NCI-H460 (cell line): ENCODE measurements around the gene CACNA1C. TPM values are rescaled to one million over a fixed set of nuclear protein-coding genes. Genes with fewer than 3 reads are reported as not detected.

Source experiments
- DNase-seq: peaks from one replicate; pipeline ENCODE4 v3.0.0-alpha.2; 2016; ENCODE audit warnings: low read depth; ENCODE audit errors: extremely low read depth
- total RNA-seq: library from RNA; depleted of rRNA; stranded (reverse); fragments of >200 nt; shearing (Covaris generic); gene quantifications from 2 replicates; pipeline ENCODE4 v1.2.3, GENCODE V29; 2014

CACNA1C gene
- total RNA-seq, 1 experiment from 2014 or later: 0.37 TPM

DNA sequence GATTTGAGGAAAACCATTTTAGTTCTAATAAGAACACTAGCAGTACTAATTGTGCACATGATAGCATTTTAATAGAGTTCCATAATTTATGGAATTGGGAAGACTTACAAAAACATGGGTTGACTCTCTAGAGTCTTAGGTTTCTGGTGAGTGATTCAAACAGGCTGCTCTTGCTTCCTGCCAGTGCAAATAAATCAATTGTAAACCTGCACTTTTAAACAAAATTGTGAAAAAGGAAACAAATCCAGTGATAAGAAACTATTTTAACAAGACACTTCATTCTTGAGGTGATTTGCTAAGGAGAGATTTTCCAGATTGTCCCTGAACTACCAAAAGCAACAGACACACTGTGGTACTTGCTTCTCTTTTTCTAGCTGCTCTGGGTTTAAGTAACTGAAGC, 112.2 kb downstream of the CACNA1C start:
- DNase-seq: no peak

DNA sequence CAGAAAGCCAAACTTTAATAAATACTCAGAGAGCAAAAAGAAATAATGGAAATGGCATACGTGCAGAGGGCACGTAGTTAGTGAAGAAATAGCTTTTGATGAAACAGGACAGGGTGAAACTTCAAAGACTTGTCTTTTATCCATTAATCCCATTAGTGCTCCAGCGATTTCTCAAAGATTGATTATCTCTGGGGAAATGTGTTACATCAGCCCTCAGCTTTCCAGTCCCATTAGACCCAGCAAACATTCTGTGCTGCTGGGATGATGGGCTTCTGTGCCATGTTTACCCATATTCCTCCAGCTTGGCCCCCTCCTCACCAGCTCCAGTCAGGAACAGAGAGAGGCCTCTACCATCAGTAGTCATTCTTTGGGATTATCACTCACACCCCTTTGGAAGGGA, 113.1 kb downstream of the CACNA1C start:
- DNase-seq: no peak

DNA sequence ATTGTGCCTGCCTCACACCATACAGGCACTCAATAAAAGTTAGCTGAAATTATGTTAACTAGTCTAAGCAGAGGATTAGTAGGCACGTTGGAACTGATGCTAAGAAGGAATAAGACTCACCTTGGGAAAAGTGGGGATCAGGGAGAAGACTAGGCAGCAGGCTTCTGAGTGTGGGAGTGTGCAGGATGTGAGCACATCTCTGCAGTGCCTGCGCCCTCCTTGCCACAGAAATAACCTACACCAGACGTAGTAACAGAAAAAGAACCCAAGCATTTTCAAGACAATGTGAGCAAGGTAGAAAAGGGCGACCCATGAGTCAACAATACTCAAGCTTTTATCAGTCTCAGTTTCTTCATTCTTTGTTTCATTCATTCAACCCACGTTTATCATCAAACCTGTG, 113.9 kb downstream of the CACNA1C start:
- DNase-seq: no peak

DNA sequence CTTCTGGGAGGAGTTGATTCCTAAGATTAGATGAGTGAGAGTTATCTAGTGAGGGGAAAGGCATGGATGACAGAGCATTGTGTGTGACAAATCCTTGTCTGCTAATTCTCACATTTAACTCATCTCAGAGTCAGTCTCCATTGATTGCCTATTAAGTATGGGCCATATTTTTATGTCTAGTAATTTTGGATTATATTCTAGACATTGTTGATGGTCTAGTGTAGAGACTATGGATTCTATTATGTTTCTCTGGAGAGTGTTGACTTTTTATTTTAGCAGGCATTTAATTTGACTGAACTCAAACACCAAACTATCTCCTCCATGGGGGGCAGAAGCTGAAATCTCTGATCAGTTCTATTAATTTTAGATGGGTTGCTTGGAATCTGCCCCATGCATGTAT, 114.4 kb downstream of the CACNA1C start:
- no peak for DNase-seq

DNA sequence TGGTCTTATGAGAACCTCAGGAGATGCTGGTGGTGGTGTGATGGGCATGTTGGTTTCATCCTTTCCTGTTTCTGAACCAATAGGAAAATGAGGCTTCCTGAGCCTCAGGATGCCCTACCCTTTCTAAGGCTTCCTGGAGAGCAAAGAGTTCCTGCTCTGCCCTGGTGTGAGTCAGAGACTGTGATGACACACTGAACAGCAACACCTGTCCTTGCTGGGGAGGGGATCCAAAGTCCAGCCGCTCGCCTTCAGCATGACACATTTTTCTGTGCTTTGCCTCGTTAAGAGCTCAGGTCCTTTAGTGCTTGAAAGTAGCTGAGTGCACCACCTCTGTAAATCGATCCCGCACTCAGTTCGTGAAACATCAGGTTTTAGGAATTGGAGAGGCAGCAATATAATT, 116.0 kb downstream of the CACNA1C start:
- DNase-seq: no peak

DNA sequence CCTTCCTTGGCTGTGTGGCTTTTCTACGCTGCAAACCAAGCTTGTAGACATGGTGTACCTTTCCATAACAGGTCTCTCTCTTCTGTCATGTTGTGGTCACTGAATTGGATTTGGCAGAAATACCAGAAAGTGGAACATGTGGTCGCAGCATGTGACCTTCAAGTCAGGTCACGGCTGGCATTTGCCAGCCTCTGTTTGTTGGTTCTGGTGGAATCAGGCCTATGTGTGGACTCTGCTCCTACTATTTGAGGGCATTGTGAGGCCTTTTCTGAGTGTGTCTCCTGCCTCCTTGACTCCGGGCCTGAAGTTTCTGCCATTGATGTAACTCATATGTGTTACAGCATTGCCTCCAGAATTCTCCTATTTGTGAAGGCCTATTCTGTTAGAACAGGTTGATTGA, 116.7 kb downstream of the CACNA1C start:
- DNase-seq: no peak

DNA sequence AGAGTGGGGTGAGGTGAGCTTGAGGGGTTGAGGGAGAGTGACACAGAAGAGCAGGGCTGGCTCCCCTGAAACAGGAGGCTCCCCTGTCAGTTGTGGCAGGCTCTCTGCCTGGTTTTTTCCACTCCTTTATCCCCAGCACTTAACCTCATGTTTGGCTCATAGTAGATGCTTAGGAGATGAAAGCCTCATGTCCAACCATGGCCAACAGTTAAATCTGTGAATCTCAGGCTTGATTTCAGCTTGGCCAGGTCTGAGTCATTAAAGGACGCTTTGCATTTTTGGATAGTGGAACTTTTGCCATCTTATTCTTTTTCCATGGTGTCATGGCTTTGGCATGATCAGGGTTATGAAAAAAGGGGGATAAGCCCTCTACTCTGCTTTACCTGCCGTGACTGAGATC, 117.2 kb downstream of the CACNA1C start:
- no peak for DNase-seq

DNA sequence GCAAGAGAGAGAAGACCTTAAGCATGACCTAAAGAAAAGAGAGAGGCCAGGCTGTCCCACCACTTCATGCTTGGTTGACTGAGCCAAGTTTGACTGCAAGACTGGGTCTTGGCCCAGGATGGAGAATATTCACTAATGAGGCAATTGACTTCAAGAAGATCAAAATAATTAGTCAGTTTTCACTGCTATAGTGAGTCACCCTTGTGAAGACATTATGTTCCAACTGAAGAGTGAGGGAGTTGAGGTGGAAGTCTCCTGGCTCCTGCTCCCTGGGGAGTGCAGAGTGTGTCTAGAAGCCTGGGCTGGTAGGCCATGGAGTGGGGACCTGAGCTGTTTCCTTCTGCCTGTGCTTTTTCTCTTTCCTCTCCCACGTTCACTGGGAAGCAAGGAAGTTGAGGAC, 117.6 kb downstream of the CACNA1C start:
- DNase-seq: no peak

DNA sequence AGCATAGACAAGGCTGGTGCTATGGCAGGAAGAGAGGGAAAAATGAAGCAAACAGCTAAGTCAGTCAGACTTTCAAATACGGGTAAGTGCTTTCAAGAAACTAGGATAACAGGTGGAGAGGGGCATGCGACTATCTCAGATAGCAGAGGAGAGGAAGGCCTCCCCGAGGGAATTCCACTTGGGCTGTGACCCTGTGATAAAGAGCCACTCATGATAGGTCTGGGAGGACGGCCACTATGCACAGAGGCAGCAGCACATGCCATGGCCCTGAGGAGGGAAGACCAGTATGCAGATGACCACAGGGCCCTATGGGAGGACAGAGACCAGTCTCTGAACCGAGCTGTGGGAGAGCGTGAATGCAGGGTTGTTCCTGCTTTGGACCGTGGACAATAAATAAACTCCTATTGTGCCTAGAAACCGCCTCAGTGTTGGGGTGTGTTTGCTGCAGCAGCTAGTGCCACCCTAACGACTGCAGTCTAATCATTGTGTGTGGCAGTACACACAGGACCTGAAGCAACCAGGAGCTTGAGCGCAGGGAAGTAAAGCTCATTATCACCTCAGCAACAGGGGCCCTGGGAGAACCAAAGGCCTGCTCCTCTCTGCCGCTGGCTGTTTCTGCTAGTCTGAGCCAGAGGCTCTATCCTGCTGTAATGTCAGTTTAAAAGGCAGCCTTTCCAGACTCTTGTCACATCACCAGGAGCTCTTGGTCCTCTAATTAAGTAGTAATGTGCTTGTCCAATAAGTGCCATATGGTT, 119.1 kb downstream of the CACNA1C start:
- no peak for DNase-seq

DNA sequence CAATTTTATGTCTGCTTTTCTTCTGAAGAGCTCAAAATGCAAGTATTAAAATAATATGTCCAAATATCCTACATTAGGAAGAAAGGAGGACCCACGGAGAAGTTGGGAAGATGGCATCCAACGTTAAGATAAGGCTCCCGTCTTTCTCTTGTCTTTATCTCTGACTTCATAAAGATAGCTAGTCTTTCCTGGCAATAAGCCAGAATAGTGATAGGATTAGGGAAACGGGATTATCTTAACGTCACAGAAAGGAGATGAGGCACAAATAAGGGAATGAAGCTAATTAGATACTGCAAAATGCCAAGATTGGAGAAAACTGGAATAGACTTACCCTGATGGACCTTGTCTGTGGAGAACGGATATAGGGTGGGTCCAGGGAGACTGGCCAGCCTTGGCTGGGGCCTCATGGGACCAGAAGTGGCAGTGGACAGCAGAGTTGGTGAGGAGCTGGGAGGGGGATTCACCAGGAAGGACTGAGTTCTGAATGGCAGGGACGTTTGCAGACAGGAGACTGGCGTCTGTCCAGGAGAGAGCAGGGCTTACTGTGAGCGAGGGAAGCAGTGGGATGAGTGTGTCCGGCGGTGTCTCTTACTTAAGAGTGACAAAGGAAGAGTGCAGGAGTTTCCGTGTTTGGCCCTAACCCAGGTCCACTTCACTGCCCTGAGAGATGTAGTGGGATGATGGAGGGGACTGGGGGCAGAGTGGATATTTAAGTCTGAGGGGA, 119.9 kb downstream of the CACNA1C start:
- no peak for DNase-seq

DNA sequence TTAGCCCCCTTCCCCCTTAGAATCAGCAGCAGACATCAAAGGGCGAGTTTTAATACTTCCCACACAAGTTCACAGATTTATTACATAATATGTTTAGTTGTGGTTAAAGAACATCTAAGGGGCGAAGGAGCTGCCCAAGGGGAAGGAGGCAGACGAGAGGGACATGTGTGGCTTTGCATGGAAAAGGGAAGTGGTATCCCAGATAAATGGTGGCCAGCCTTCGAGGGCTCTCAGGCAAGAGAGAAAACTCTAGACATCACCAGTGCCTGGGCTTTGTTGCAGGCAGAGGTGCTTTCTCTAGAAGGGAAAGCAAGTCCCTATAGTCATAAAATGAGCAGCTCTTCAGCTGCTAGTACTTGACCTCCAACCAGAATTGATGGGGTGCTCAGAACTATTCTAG, 121.2 kb downstream of the CACNA1C start:
- DNase-seq: no peak

DNA sequence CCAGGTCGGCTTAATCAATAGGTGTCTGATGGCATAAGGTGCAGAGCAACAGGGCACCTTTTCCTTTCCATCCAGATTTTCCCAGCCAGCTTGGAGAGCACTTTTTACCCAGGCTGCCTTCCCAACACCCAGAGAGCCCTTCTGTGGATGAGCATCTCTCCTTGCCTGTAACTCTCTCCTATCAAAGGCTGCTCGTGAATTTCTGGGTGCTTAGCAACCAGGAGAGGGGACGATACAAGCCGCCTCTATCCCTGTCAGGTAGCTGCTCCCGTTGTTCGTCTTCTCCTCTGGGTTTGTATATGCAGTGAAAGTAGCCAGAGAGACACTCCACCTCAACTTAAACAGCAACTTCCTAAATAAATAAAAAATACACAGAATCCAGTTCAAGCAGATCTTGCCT, 124.2 kb downstream of the CACNA1C start:
- DNase-seq: no peak

DNA sequence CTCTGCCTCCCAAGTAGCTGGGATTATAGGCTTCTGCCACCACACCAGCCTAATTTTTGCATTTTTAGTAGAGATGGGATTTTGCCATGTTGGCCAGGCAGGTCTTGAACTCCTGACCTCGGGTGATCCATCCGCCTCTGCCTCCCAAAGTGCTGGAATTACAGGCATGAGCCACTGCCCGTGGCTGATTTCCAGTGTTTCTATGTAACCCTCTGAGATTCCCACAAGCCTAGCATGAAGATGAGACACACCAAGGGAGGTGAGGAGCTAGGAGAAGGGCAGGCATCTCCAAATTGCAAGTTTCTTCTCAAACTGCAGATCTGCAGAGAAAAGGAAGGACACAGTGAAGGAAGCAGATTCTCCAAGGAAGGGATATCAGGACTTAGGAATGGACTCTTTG, 125.0 kb downstream of the CACNA1C start:
- no peak for DNase-seq

DNA sequence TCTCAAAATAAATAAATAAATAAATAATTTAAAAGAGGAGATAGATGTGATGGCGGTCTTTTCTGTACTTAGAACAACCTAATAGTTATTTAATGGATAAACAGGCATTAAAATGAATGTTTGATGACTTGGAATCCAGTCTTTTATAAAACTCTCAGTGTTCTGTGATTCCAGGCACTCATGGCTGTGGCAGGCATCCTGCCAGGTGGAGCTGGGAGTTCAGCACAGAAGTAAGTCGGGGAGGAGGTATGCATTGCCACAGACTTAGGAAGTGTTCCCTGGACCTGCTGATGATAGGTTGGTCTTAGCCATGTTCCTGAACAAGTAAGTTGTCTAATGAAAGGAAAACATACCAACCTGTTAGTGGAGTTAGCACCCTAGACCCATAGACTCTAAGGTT, 126.3 kb downstream of the CACNA1C start:
- DNase-seq: no peak

DNA sequence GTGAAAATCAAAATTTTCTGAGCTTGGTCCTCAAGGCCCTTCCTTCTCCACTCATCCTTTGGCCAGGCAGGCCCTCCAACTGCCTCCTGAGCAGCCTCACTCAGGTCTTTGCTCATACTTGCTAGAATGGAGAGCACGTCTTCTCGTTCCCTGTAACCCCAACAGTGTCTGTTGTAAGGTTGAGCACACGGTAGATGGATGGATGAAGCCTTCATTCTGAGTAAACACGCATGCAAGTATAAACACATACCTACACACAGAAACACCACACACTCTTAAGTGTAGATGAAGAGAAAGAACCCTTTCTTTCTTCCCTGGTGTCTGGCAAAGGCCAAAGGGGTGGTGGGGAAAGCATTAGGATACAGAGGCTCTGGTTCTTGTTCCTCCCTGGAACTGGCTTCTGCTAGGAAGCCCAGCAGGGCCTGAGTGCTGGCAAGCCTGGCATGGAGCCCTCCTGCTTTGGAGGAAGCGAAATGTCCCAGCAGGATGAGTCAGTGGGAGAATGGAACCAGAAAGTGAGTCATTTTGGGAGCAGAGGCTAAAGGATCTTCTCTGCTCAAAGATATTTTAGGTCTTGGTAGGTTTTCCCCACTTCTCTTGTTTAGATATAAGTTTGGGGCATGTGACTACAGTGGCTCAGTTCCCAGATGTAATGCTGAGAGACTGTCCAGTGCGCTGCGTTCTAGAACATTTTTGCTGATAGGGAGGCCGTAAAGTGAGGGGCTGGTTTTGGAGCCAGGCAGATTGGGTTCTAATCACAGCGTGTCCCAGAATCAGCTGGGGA, 127.4 kb downstream of the CACNA1C start:
- no peak for DNase-seq

DNA sequence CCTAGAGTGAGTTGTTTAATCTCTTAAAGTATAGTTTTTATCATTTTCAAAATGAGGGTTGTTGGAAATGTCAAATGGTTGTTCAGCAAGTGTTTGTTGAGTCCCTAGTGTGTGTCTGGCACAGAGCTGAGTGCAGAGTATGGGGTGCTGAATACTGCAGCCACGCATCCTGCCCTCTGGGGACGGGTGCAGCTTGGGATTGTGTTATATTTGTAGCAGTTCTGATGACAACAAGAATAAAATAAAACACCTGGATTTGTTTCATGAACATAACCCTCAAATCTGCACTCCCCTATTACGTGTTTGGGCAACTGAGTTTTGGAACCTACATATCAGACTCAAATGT, 127.9 kb downstream of the CACNA1C start:
- no peak for DNase-seq

DNA sequence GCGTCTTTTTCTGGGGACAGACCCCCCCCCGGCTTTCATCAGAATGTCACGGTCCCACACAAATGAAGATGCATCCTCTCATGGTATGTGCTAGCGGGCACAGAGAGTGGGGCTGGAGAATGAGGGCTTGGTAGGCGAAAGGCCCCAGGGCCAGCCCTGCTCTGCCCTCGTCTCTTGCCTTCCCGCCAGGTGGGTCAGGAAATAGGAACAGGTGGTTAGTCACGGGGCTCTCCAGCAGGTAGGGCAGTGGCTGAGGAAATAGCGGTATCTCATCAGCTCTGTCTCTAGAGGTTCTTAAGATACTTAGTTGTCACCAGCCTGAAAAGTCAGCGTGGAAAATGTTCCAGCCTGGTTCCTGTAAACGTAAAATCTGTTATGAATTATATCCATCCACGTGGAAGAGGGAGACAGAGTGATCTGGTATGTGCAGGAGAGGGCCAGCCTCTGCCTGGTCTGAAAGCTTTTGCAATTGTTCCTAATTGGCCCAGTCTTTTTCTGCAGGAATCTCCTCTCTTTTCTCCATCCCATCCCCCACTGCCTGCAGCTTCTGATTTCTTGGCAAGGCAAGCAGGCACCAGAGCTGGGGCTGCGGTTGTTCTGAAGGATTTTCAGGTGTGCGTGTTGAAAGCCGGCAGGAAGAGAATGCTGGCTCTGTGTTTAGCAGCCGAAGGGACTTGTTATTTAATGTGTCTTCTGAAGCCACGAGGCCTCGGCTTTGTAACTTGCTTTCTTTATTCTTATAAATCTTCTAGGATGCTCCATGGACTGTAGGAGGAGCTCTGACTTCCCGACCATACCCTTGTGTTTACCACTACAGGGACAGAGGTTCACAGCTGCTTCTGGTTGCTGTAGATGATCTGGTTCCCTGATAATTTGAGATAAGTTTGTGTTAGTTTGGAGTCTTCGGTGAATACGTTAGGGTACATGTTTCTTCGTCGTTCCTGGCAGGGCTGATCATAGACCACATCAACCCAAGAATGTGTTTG, 131.1 kb downstream of the CACNA1C start:
- no peak for DNase-seq

DNA sequence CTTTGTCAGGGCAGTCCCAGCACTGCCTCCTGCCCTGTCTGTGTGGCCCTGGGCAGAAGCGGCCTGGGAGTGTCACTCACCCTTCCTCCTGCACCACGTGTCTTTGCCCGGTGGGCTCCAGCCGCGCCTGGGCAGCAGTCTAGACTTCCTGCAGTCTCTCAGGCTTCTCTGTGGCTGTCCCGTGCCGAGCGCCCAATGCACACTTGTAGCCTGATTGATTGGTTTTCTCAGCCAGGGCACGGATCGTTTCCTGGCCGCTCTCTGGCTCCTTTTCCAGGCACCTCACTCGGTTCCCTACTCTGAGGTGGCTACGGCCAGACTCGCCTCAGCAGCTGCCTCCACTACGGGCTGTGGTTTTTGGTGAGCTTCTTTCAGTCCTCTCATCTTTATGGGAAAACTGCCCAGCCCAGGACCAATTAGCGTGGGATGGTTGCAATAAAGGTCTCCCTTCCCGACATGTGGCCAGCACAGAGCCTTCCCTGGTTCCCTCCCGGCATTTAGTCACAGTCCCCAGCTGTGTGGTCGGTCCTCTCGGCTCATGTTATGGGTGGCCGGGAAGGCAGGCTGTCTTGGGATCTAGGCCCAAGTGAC, 133.1 kb downstream of the CACNA1C start:
- no peak for DNase-seq

DNA sequence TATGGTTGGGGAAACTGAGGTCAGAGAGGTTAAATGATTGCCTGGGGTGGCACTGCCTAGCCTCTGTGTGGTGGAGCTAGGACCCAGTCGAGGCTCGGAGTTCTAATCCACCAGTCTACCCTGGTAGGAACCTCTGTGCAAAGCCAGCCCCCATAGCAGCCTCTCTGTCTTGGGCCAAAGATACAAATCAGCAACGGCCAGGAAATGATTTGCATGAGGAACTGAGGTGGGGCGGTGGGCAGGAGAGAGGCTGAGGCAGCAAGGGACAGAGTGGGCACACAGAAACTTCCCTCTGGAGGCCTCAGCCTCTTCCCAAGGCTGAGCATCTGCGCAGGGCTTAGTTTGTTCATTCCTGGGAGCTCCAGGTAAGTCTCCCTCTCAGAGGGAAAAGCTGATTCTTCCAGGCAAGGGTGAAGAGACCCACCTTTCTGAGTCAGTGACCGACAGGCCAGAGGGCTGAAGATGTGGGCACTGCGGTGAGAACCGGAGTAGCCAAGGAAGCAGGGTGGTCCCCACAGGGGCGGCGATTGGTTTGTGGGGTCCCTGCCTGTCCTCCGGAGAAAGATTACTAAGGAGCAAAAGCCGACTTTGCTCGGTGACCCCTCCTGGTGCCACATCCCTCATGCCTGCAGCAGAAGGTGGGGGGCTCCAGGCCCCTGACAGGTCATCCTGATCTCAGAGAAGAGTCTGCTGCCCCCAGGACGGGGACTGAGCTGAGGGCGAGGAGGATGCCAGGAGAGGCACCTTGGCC, 134.6 kb downstream of the CACNA1C start:
- DNase-seq: no peak
